ENCODE data around the gene TBC1D4. TPM values are rescaled to one million over a fixed set of nuclear protein-coding genes. Genes with fewer than 3 reads are reported as not detected.
A peak's percentile ranks its signal among the peaks of the same experiment; 100 is the strongest.

Gene TBC1D4
- total and polyA plus RNA-seq, 10 of the 15 experiments (the other 5 are each of a cell fraction or from before 2014, with no cell fraction given), result 11.0 to 38.6 (median 25.5) TPM

- TF ChIP-seq ZBTB11 (CRISPR knock-in tag; IDR thresholded peaks at IDR 0.05) (no peak), CREM (IDR thresholded peaks at IDR 0.05; ENCODE audit: low read depth) (peak; percentile 91), NFYB (IDR thresholded peaks at IDR 0.05; ENCODE audit: insufficient read depth, low read depth, low read length) (no peak), SREBF2 (IDR thresholded peaks at IDR 0.05; ENCODE audit: low read length) (no peak), YBX1 (IDR thresholded peaks at IDR 0.05) (no peak), RCOR1 (conservative IDR thresholded peaks at IDR 0.05; ENCODE audit: low read depth, low read length) (0 out of 2 replicates have a peak, but pooled peaks have one; percentile 46), NFYA (IDR thresholded peaks at IDR 0.05; ENCODE audit: borderline replicate concordance, low read depth, low read length) (no peak), ZNF24 (IDR thresholded peaks at IDR 0.05) (no peak; the same call in 1 of the 2 replicates), CBX3 (IDR thresholded peaks at IDR 0.05; ENCODE audit: borderline replicate concordance, low read depth) (no peak), IRF5 (IDR thresholded peaks at IDR 0.05; ENCODE audit: borderline replicate concordance) (no peak), ETV6 (conservative IDR thresholded peaks at IDR 0.05 in 1 of 2, IDR thresholded peaks at IDR 0.05 in 1 of 2; ENCODE audit: borderline replicate concordance in 1 of 2, low read depth in 1 of 2) (peak in 1 of 2 experiments; percentile 79; a peak in 2 of 4 replicates), RB1 (IDR thresholded peaks at IDR 0.05; ENCODE audit: borderline replicate concordance) (no peak), BHLHE40 (IDR thresholded peaks at IDR 0.05; ENCODE audit: borderline replicate concordance in 1 of 2, low read depth in 2 of 2, low read length in 1 of 2) (peak; percentile 13 to 22; a peak in 1 of 4 replicates), TCF7 (IDR thresholded peaks at IDR 0.05; ENCODE audit: borderline replicate concordance) (no peak), SKIL (IDR thresholded peaks at IDR 0.05; ENCODE audit: low read depth, poor library complexity, severe bottlenecking) (peak; percentile 61), HSF1 (IDR thresholded peaks at IDR 0.05; ENCODE audit: low read depth, low read length) (no peak), NFXL1 (IDR thresholded peaks at IDR 0.05; ENCODE audit: borderline replicate concordance) (no peak), USF2 (IDR thresholded peaks at IDR 0.05; ENCODE audit: borderline replicate concordance, low read depth, low read length) (no peak), RELB (IDR thresholded peaks at IDR 0.05; ENCODE audit: low read depth) (peak; percentile 88)
These were observed 116.2 kb downstream of the TBC1D4 start (continued) for GRCh38 chr13:75365724-75366173.

Data from GM12878 (cell line).